LNCaP clone FGC (cell line): ENCODE measurements around the gene OBP2A.

Source experiments
- DNase-seq: peaks from one replicate; pipeline ENCODE4 v3.0.0-alpha.2; 2011; ENCODE audit warnings: low read depth
- H3K4me3 ChIP-seq: 2 replicates; pipeline ENCODE4 v1.5.1; 2011; ENCODE audit warnings: mild to moderate bottlenecking, low read depth, low read length, control low read depth
- CTCF ChIP-seq: IDR thresholded peaks from 2 replicates; pipeline ENCODE4 v1.5.1; 2012; ENCODE audit warnings: mild to moderate bottlenecking; ENCODE audit not compliant: control insufficient read depth, insufficient read depth; ENCODE audit errors: extremely low read depth

The OBP2A gene

GRCh38 chr9:135519179-135519971 is 26.6 kb upstream of the OBP2A start:
- TF ChIP-seq CTCF: no peak
- DNase-seq: no peak
- H3K4me3 ChIP-seq: no peak overlapping the region

DNA sequence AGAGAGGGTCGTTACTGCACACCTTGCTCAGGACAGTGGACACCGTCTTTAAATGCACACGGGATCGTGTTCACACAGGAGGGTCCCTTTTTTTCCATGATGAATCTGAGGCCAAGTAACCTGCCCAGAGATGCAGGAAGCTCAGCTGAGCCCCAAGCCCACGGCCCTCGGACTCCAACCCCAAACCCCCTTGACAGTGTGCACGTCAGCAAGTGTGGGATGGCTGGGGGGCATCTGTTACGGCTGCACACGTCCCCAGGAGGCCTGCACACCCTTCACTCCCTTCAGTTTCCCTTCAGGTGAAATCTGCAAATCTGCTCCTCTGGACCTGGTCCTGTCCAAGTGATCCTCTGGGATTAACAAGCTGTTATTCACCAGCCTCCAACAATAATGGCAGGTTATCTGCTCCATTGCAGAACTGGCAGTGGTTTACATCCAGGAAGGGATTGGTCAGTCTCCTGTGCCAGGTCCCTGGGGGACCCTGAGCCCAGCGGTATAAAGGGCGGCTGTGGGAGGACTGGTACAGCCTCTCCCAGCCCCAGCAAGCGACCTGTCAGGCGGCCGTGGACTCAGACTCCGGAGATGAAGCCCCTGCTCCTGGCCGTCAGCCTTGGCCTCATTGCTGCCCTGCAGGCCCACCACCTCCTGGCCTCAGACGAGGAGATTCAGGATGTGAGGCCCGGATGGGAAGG is 24.9 kb upstream of the OBP2A start, which contains the start of gene LCN1:
Gene LCN1 (plus strand): TSS at position 525 of the 692 bp plus-strand sequence. CDS start 58 bp downstream, at position 583.
- TF ChIP-seq CTCF: no peak
- DNase-seq: no peak

DNA sequence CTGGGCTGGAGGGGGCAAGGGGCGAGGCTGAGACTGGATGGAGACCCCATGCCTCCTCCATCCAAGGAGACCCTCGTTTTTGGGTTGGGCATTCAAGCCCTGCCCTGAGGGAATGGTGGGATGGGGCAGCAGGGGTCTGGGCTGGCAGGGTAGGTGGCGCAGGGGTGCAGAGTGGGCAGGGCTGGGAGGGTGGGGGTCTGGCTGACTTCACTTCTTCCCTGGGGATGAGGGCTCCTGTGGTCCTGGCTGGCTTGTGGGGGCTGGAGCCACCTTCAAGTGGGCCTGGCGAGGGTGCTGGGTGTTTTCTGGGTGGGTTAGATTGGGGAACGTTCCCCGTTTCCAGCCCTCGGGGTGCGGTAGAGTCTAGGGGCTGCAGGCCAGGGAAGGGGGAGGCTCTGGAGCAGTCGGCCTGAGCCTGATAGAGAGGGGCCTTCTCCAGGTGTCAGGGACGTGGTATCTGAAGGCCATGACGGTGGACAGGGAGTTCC is 24.3 kb upstream of the OBP2A start:
- TF ChIP-seq CTCF: no peak

More for the DNA sequence above, 24.9 kb upstream of the OBP2A start, which contains the start of gene LCN1:
- H3K4me3 ChIP-seq: no peak within 1 kb of the TSS

DNA sequence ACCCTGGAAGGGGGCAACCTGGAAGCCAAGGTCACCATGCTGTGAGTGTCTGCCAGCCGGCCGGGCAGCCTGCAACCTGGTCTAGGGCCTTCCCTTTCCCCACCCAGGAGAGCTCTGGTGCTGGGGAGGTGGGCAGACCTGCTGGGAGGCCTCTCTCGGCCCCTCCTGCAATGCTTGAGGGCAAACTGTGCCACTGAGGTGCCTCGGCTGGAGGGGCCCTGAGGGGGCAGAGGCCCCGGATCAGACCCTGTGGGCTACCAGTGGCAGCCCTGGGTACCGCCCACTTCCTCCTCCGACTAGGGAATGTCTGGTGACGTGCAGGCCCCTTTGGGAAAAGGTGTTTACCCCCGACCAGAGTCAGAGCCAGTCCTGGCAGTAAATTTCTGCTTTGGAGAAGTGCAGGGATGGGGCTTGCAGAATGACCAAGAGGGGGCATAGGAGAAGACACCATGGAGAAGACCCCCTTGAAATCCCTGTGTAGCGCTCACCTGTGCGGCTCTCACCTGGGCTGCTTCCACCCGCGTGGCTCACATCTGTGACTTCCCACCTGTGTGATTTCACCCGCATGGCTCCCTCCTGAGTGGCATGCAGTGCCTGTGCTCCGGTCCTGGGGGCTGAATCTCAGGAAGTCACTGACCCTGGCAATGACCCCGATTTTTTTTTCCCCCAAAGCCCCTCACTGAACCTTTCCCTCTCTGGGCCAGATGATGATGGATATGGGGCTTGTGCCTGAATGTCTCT is 23.6 kb upstream of the OBP2A start:
- H3K4me3 ChIP-seq: no peak overlapping the region
- no peak for DNase-seq
- no peak for TF ChIP-seq CTCF

More for the DNA sequence above, 24.3 kb upstream of the OBP2A start:
- no peak for DNase-seq
- H3K4me3 ChIP-seq: no peak overlapping the region

- DNase-seq: no peak
- no peak for TF ChIP-seq CTCF
- no peak overlapping the region for H3K4me3 ChIP-seq
Measured at GRCh38 chr9:135522931-135523330, 23.0 kb upstream of the OBP2A start.

GRCh38 chr9:135523521-135524129 is 22.3 kb upstream of the OBP2A start:
- no peak overlapping the region for H3K4me3 ChIP-seq
- DNase-seq: no peak
- TF ChIP-seq CTCF: no peak
